NCI-H146 treated with DMSO at 0.1 percent for 48 hours (cell line): Measurements from ENCODE around the gene TANGO6.

Experiments used
- DNase-seq: peaks from one replicate; lab custom pipeline; 2025; ENCODE audit not compliant: unreplicated experiment; lab: John Stamatoyannopoulos, UW

The TANGO6 gene

GRCh38 chr16:69133373-69133954 is 290.1 kb downstream of the TANGO6 start:
- no peak for DNase-seq
